HEK293T (cell line): Measurements from ENCODE around the gene TDG.

Experiments
- FOXA1 ChIP-seq: fragments of 450-650 bp; IDR thresholded peaks from 2 replicates; pipeline ENCODE4 v1.6.1; 2016; ENCODE audit warnings: mild to moderate bottlenecking
- SP1 ChIP-seq: fragments of 450-650 bp; IDR thresholded peaks from 2 replicates; pipeline ENCODE4 v1.6.1; 2017
- SUZ12 ChIP-seq: fragments of 450-650 bp; IDR thresholded peaks from 2 replicates; pipeline ENCODE4 v1.6.1; 2016; ENCODE audit warnings: mild to moderate bottlenecking
- TARDBP ChIP-seq: fragments of 450-650 bp; IDR thresholded peaks from 2 replicates; pipeline ENCODE4 v1.6.1; 2016

DNA sequence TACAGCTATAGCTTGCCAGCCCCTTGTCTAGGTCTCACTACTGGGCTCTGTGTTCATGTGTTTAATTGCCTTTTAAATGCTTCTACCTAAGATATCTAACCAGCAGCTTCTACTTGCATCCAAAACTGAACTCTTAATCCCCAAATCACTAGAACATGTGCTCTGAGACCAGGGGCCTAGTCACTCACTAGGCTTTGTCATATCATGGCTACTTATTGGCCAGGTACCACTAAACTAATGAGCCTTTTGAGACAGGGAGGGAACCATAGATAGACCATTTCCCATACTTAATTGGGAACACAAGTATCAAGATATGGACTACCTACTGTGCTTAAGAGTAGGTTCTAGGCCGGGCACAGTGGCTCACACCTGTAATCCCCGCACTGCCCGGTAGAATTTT lies 29.0 kb upstream of the TDG start:
- TF ChIP-seq SP1 (no peak), TARDBP (no peak), SUZ12 (no peak), FOXA1 (no peak)
